Activated CD4-positive, CD25-positive, alpha-beta regulatory T cell (primary cell): ENCODE results near the gene FITM1.

ENCODE experiments used
- DNase-seq, 4 experiments: peaks; one replicate each; lab custom pipeline; 2025; lab: John Stamatoyannopoulos, UW

Gene FITM1

GRCh38 chr14:24130380-24130716 is at the start of gene FITM1:
FITM1 (plus strand) TSS chr14:24130659; CDS start chr14:24131564, 905 bp downstream.
- DNase-seq = no peak

GRCh38 chr14:24080888-24081738 is 49.3 kb upstream of the FITM1 start:
- peak; percentile 27 to 59 (median 39) for DNase-seq

- DNase-seq = no peak
Observed at GRCh38 chr14:24081739-24082211, 48.7 kb upstream of the FITM1 start.

GRCh38 chr14:24082411-24083080 is 47.9 kb upstream of the FITM1 start:
- DNase-seq = no peak

GRCh38 chr14:24083462-24083861 is 47.0 kb upstream of the FITM1 start:
- no peak for DNase-seq

DNA sequence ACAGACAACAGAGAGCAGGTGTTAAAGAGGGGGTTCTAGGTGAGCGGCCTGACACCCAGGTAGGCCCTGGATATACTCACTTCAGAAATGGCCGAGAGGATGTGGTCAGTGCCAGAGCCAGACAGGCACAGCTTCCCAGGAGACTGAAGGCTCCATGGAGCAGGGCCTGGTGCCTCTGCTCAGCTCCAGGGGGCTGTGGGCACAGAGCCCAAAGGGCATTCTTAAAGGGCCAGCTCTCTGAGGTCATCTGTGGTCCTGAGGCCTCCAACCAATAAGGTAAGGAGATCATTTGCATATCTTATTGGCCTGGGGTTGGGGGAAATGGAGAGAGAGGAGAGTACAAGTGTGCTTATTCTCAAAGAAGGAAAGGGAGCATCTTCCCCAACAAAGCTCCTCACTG is 46.0 kb upstream of the FITM1 start:
- no peak for DNase-seq

GRCh38 chr14:24085215-24085614 is 45.2 kb upstream of the FITM1 start:
- no peak for DNase-seq

DNA sequence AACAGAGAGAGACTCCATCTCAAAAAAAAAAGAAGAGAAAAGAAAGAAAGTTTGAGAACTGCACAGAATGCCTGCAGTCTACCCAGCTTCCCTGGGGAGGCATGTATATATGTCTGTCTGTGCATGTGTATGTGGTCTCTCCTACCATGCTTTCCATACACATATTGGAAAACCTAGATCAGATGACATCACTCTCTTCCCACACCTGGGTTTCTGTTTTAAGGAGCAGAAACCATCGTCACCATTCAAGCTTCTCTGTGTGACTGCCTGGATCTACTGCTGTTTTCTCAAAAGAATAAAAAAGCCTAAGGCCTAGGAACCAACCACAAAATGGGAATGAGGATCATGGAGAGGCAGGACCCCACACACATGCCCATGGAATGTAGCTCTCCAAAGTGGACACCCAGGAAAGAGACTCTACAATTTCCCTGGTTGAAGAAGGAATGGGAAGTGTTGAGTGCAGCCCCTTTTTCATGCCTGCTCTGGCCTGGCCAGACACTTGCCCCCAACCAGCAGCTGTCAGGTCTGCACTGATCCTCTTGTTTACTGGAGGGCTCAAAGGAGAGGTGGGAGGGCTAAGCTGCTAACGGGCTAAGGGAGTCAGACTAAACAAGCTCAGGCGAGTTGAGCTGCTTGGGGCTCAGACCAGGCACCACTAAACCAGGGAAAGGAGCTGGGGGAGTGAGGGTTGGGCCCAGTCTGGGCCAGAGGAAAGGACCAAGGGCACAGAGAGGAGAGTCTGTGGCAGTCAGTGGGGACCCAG is 44.1 kb upstream of the FITM1 start:
- no peak for DNase-seq

DNA sequence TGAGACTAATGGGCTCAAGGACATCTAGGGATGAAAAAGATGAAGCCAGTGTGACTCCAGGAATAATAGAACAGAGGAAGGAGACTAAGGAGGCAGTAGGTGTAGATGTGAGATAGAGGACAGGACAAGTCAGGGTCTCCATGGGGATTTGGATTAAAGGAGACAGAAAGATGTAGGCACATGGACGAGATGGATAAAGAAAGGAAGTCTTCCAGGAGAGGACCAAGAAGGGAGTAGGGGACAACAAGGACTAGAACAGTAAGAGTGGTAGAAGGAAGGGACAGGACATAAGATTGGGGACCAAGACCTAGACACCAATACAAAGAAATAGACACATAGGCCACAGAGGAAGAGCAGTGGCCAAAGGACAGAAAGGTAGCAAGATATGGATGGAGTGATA is 43.5 kb upstream of the FITM1 start:
- no peak for DNase-seq

DNA sequence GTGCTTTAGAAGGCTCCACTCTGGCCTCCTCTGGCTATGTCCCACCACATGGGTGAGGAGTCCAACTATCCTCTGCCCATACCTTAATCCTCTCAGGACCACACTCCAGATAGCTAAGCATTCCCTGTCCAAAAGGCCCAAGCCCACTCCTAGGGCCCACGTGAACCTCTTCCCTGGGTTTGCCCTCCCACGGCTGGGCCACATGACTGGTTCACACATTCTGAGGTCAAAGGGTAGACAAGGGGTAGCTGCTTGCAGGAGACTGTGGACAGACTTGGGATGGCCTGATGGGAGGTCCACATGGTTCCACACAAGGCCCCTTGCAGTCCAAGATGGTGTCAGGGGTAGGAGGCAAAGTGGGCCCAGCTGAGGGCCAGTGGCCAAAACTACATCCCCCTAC is 42.4 kb upstream of the FITM1 start:
- DNase-seq = no peak

DNA sequence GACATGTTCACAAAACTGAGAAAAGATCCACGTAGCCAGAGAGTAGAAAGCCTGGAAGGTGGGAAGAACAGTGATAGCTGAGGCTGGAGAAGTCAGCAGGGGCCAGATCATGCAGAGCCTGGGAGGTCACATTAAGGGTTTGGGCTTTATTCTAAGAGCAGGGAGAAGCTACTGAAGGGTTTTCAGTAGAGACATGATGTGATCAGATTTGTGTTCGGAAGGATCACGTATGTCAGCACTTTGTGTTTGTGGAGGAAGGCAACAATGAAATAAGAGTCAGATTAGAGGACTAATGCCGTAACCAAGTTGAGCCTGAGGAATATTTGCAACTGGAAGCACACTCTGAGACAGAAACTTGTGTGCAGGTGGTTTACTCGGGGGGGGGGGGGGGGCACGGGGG is 40.6 kb upstream of the FITM1 start:
- DNase-seq = no peak

GRCh38 chr14:24092110-24092504 is 38.4 kb upstream of the FITM1 start:
- no peak for DNase-seq

- no peak for DNase-seq
Observed at GRCh38 chr14:24092505-24093206, 37.8 kb upstream of the FITM1 start.

- DNase-seq = no peak
Observed at GRCh38 chr14:24093207-24093900, 37.1 kb upstream of the FITM1 start.

GRCh38 chr14:24093901-24094840 is 36.3 kb upstream of the FITM1 start, which contains the start of gene PCK2:
PCK2 (plus strand) TSS chr14:24094311; CDS start chr14:24094406, 95 bp downstream.
- DNase-seq = peak; percentile 48 to 77 (median 62)

DNA sequence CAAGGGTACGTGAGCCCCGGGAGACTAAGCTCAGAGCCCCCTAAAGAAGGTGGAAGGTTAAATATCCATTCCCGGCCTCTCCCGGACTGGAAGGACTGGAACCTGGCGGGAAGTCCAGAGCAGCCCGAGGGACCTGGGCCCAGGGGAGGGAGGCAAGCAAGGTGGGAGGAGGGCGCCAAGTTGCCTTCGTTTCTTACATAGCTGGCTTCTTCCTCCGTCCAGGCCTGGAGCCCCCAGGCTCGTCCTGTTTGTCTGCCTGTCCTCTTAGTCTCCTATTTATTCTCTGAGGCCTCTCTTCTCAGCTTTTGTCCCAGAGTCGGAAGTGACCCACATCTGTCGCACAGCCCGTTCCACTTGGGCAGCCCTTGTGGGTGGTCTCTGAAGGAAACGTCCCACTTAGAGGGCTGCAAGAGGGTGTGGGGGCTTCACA is 35.6 kb upstream of the FITM1 start:
- DNase-seq = no peak

- peak in 2 of 4 experiments; percentile 25 to 32 for DNase-seq
Observed at GRCh38 chr14:24095271-24096068, 35.0 kb upstream of the FITM1 start.

GRCh38 chr14:24096545-24097181 is 33.8 kb upstream of the FITM1 start:
- DNase-seq = no peak
